HEK293 (cell line): Measurements from ENCODE around the gene CAPNS1.
A peak's percentile ranks its signal among the peaks of the same experiment; 100 is the strongest.

Source experiments
- GFI1B ChIP-seq: fragments of 450-650 bp; formaldehyde crosslinking; IDR thresholded peaks from 2 replicates; pipeline ENCODE4 v1.5.1; 2016; ENCODE audit warnings: missing biosample characterization, missing genetic modification characterization
- SALL2 ChIP-seq: fragments of 450-650 bp; formaldehyde crosslinking; IDR thresholded peaks from 2 replicates; pipeline ENCODE4 v1.5.0; 2017; ENCODE audit warnings: missing biosample characterization, mild to moderate bottlenecking, missing genetic modification characterization, borderline replicate concordance
- SETDB1 ChIP-seq: IDR thresholded peaks from one replicate; pipeline ENCODE4 v1.6.1; 2017; ENCODE audit warnings: mild to moderate bottlenecking, low read length, moderate library complexity, mixed read lengths; ENCODE audit not compliant: insufficient read length
- WT1 ChIP-seq: fragments of 450-650 bp; formaldehyde crosslinking; IDR thresholded peaks from 2 replicates; pipeline ENCODE4 v1.5.1; 2016; ENCODE audit warnings: missing biosample characterization, missing genetic modification characterization
- YY2 ChIP-seq: fragments of 450-650 bp; formaldehyde crosslinking; IDR thresholded peaks from 2 replicates; pipeline ENCODE4 v1.5.1; 2016; ENCODE audit warnings: missing biosample characterization, missing genetic modification characterization
- ZFHX2 ChIP-seq: fragments of 450-650 bp; formaldehyde crosslinking; conservative IDR thresholded peaks from 2 replicates; pipeline ENCODE4 v1.5.1; 2016; ENCODE audit warnings: missing biosample characterization, missing genetic modification characterization
- ZNF121 ChIP-seq: fragments of 450-650 bp; formaldehyde crosslinking; IDR thresholded peaks from 2 replicates; pipeline ENCODE4 v1.5.1; 2016; ENCODE audit warnings: missing biosample characterization, missing genetic modification characterization
- ZNF157 ChIP-seq: fragments of 450-650 bp; formaldehyde crosslinking; IDR thresholded peaks from 2 replicates; pipeline ENCODE4 v1.5.1; 2016; ENCODE audit warnings: missing biosample characterization, missing genetic modification characterization
- ZNF169 ChIP-seq: fragments of 450-650 bp; formaldehyde crosslinking; IDR thresholded peaks from 2 replicates; pipeline ENCODE4 v1.5.1; 2016; ENCODE audit warnings: missing biosample characterization, missing genetic modification characterization
- ZNF221 ChIP-seq: fragments of 450-650 bp; formaldehyde crosslinking; IDR thresholded peaks from 2 replicates; pipeline ENCODE4 v1.5.1; 2017; ENCODE audit warnings: missing biosample characterization, missing genetic modification characterization, borderline replicate concordance
- ZNF324 ChIP-seq: fragments of 450-650 bp; formaldehyde crosslinking; IDR thresholded peaks from 2 replicates; pipeline ENCODE4 v1.5.1; 2016; ENCODE audit warnings: missing biosample characterization, missing genetic modification characterization
- ZNF423 ChIP-seq: fragments of 450-650 bp; formaldehyde crosslinking; IDR thresholded peaks from 2 replicates; pipeline ENCODE4 v1.5.1; 2016; ENCODE audit warnings: missing biosample characterization, missing genetic modification characterization
- ZNF473 ChIP-seq: fragments of 450-650 bp; formaldehyde crosslinking; IDR thresholded peaks from 2 replicates; pipeline ENCODE4 v1.5.1; 2017; ENCODE audit warnings: missing biosample characterization, missing genetic modification characterization
- ZNF501 ChIP-seq: fragments of 450-650 bp; formaldehyde crosslinking; IDR thresholded peaks from 2 replicates; pipeline ENCODE4 v1.5.1; 2016; ENCODE audit warnings: missing biosample characterization, missing genetic modification characterization
- ZNF544 ChIP-seq: fragments of 450-650 bp; formaldehyde crosslinking; IDR thresholded peaks from 2 replicates; pipeline ENCODE4 v1.5.0; 2017; ENCODE audit warnings: missing biosample characterization, missing genetic modification characterization
- ZNF549 ChIP-seq: fragments of 450-650 bp; IDR thresholded peaks from 2 replicates; pipeline ENCODE4 v1.5.1; 2018; ENCODE audit warnings: missing biosample characterization, missing genetic modification characterization, mild to moderate bottlenecking, inconsistent platforms, moderate library complexity
- ZNF626 ChIP-seq: fragments of 450-650 bp; sonication (Bioruptor Pico); formaldehyde crosslinking; IDR thresholded peaks from 2 replicates; pipeline ENCODE4 v1.5.1; 2018; ENCODE audit warnings: missing biosample characterization, missing genetic modification characterization, inconsistent platforms
- ZNF776 ChIP-seq: fragments of 450-650 bp; formaldehyde crosslinking; IDR thresholded peaks from 2 replicates; pipeline ENCODE4 v1.5.0; 2017; ENCODE audit warnings: missing biosample characterization, missing genetic modification characterization, borderline replicate concordance
- ZNF777 ChIP-seq: fragments of 450-650 bp; formaldehyde crosslinking; IDR thresholded peaks from 2 replicates; pipeline ENCODE4 v1.5.1; 2017; ENCODE audit warnings: missing biosample characterization, missing genetic modification characterization, borderline replicate concordance
- ZSCAN30 ChIP-seq: fragments of 450-650 bp; IDR thresholded peaks from 2 replicates; pipeline ENCODE4 v1.5.1; 2018; ENCODE audit warnings: missing biosample characterization, mild to moderate bottlenecking, missing genetic modification characterization, moderate library complexity
- ZXDB ChIP-seq: fragments of 450-650 bp; formaldehyde crosslinking; IDR thresholded peaks from 2 replicates; pipeline ENCODE4 v1.5.1; 2016; ENCODE audit warnings: missing biosample characterization, missing genetic modification characterization
- TF ChIP-seq, protein P1 (sequence below): fragments of 450-650 bp; formaldehyde crosslinking; IDR thresholded peaks from 2 replicates; pipeline ENCODE4 v1.5.1; 2016; ENCODE audit warnings: missing biosample characterization, missing genetic modification characterization
- TF ChIP-seq, protein P2 (sequence below): fragments of 450-650 bp; formaldehyde crosslinking; IDR thresholded peaks from 2 replicates; pipeline ENCODE4 v1.5.1; 2016; ENCODE audit warnings: missing biosample characterization, missing genetic modification characterization, low read depth
- TF ChIP-seq, protein P3 (sequence below): fragments of 450-650 bp; formaldehyde crosslinking; IDR thresholded peaks from 2 replicates; pipeline ENCODE4 v1.5.1; 2016; ENCODE audit warnings: missing biosample characterization, missing genetic modification characterization
- TF ChIP-seq, protein P4 (sequence below): fragments of 450-650 bp; formaldehyde crosslinking; IDR thresholded peaks from 2 replicates; pipeline ENCODE4 v1.5.1; 2016; ENCODE audit warnings: missing biosample characterization, missing genetic modification characterization, borderline replicate concordance
- TF ChIP-seq, protein P5 (sequence below): fragments of 450-650 bp; formaldehyde crosslinking; IDR thresholded peaks from 2 replicates; pipeline ENCODE4 v1.5.1; 2016; ENCODE audit warnings: missing biosample characterization, missing genetic modification characterization

Gene CAPNS1

DNA sequence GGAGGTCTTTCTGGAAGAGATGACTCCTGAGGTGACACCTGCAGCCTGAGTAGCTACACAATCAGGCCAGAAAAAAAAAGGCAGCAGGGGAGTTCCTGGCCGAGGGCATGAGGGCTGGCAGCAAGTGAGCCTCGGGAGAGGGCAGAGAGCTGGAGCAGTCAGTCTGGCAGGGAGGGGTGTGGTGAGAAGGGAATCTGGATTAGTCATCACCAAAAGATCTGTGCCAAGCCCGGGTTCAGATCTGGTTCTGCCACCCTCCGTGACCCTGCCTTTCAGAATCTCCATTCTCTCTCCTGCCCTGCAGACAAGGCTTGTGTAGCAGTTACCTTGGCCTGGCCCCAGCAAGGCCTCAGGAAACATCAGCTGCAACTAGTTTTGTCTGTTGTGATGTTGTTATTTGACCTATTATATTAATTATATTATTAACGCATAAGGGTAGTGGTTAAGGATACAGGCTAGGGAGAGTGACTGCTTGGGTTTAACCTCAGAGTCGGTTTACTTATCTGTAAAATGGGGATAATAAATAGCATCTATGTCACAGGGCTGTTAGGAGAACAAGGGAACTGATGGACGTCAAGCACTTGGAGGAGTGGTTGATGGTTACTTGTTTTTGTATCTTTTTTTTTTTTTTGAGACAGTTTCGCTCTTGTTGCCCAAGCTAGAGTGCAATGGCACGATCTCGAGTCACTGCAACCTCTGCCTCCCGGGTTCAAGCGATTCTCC is 2.7 kb upstream of the CAPNS1 start (continued):
- TF ChIP-seq ZXDB (tag by site-specific recombination) (no peak), ZNF501 (tag by site-specific recombination) (no peak), ZNF777 (tag by site-specific recombination) (no peak), ZNF776 (no peak), ZNF544 (tag by site-specific recombination) (no peak), ZNF626 (no peak), ZNF169 (tag by site-specific recombination) (no peak), ZNF324 (tag by site-specific recombination) (no peak), ZNF473 (tag by site-specific recombination) (no peak), ZNF549 (tag by site-specific recombination) (no peak), ZFHX2 (tag by site-specific recombination) (no peak), ZNF121 (no peak), SETDB1 (no peak), SALL2 (no peak), YY2 (tag by site-specific recombination) (no peak), ZNF423 (no peak), ZNF157 (tag by site-specific recombination) (no peak), GFI1B (tag by site-specific recombination) (no peak), WT1 (no peak), ZNF221 (tag by site-specific recombination) (no peak), ZSCAN30 (tag by site-specific recombination) (no peak)
- TF ChIP-seq, protein P1, sequence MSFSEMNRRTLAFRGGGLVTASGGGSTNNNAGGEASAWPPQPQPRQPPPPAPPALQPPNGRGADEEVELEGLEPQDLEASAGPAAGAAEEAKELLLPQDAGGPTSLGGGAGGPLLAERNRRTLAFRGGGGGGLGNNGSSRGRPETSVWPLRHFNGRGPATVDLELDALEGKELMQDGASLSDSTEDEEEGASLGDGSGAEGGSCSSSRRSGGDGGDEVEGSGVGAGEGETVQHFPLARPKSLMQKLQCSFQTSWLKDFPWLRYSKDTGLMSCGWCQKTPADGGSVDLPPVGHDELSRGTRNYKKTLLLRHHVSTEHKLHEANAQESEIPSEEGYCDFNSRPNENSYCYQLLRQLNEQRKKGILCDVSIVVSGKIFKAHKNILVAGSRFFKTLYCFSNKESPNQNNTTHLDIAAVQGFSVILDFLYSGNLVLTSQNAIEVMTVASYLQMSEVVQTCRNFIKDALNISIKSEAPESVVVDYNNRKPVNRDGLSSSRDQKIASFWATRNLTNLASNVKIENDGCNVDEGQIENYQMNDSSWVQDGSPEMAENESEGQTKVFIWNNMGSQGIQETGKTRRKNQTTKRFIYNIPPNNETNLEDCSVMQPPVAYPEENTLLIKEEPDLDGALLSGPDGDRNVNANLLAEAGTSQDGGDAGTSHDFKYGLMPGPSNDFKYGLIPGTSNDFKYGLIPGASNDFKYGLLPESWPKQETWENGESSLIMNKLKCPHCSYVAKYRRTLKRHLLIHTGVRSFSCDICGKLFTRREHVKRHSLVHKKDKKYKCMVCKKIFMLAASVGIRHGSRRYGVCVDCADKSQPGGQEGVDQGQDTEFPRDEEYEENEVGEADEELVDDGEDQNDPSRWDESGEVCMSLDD (tag by site-specific recombination): no peak; the same call in 1 of the 2 replicates
- TF ChIP-seq, protein P2, sequence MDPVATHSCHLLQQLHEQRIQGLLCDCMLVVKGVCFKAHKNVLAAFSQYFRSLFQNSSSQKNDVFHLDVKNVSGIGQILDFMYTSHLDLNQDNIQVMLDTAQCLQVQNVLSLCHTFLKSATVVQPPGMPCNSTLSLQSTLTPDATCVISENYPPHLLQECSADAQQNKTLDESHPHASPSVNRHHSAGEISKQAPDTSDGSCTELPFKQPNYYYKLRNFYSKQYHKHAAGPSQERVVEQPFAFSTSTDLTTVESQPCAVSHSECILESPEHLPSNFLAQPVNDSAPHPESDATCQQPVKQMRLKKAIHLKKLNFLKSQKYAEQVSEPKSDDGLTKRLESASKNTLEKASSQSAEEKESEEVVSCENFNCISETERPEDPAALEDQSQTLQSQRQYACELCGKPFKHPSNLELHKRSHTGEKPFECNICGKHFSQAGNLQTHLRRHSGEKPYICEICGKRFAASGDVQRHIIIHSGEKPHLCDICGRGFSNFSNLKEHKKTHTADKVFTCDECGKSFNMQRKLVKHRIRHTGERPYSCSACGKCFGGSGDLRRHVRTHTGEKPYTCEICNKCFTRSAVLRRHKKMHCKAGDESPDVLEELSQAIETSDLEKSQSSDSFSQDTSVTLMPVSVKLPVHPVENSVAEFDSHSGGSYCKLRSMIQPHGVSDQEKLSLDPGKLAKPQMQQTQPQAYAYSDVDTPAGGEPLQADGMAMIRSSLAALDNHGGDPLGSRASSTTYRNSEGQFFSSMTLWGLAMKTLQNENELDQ (tag by site-specific recombination): no peak
- TF ChIP-seq, protein P3, sequence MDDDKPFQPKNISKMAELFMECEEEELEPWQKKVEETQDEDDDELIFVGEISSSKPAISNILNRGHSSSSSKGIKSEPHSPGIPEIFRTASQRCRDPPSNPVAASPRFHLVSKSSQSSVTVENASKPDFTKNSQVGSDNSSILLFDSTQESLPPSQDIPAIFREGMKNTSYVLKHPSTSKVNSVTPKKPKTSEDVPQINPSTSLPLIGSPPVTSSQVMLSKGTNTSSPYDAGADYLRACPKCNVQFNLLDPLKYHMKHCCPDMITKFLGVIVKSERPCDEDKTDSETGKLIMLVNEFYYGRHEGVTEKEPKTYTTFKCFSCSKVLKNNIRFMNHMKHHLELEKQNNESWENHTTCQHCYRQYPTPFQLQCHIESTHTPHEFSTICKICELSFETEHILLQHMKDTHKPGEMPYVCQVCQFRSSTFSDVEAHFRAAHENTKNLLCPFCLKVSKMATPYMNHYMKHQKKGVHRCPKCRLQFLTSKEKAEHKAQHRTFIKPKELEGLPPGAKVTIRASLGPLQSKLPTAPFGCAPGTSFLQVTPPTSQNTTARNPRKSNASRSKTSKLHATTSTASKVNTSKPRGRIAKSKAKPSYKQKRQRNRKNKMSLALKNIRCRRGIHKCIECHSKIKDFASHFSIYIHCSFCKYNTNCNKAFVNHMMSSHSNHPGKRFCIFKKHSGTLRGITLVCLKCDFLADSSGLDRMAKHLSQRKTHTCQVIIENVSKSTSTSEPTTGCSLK (tag by site-specific recombination): no peak
- TF ChIP-seq, protein P4, sequence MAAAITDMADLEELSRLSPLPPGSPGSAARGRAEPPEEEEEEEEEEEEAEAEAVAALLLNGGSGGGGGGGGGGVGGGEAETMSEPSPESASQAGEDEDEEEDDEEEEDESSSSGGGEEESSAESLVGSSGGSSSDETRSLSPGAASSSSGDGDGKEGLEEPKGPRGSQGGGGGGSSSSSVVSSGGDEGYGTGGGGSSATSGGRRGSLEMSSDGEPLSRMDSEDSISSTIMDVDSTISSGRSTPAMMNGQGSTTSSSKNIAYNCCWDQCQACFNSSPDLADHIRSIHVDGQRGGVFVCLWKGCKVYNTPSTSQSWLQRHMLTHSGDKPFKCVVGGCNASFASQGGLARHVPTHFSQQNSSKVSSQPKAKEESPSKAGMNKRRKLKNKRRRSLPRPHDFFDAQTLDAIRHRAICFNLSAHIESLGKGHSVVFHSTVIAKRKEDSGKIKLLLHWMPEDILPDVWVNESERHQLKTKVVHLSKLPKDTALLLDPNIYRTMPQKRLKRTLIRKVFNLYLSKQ: no peak
- TF ChIP-seq, protein P5, sequence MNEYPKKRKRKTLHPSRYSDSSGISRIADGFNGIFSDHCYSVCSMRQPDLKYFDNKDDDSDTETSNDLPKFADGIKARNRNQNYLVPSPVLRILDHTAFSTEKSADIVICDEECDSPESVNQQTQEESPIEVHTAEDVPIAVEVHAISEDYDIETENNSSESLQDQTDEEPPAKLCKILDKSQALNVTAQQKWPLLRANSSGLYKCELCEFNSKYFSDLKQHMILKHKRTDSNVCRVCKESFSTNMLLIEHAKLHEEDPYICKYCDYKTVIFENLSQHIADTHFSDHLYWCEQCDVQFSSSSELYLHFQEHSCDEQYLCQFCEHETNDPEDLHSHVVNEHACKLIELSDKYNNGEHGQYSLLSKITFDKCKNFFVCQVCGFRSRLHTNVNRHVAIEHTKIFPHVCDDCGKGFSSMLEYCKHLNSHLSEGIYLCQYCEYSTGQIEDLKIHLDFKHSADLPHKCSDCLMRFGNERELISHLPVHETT (tag by site-specific recombination): 0 out of 2 replicates have a peak, but pooled peaks have one; percentile 36
